ENCODE results near the gene OTOGL.
"Not testable (repeated sequence)": the region's sequence is repeated elsewhere in the genome, so short reads cannot be mapped to it uniquely, and the experiment has no call there.

Gene OTOGL

DNA sequence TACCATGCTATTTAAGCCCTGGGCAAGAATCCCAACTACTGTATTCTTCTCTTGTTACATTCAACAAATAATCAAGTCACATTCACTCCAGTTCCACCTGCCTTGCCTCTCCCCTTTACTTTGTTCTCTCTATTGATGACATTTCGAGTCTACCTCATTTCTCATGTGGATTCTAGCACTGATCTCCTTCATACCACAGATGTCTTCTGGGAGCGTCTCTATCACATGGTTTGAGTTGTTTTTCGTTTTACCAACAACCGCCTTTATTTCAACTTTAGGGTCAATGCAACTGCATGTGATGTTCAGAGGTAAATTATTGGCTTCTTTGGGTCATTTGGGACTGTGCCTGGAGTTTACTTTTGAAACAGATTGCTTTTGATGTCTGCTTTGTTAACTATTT lies 40.7 kb downstream of the OTOGL start:
- no peaks in the 10 kb centered on the region for H3K36me3 ChIP-seq (ENCODE audit: control insufficient read depth, insufficient read depth, low read length)
- no peak for DNase-seq (ENCODE audit: extremely low read depth, insufficient read length)
- TF ChIP-seq, protein P1, sequence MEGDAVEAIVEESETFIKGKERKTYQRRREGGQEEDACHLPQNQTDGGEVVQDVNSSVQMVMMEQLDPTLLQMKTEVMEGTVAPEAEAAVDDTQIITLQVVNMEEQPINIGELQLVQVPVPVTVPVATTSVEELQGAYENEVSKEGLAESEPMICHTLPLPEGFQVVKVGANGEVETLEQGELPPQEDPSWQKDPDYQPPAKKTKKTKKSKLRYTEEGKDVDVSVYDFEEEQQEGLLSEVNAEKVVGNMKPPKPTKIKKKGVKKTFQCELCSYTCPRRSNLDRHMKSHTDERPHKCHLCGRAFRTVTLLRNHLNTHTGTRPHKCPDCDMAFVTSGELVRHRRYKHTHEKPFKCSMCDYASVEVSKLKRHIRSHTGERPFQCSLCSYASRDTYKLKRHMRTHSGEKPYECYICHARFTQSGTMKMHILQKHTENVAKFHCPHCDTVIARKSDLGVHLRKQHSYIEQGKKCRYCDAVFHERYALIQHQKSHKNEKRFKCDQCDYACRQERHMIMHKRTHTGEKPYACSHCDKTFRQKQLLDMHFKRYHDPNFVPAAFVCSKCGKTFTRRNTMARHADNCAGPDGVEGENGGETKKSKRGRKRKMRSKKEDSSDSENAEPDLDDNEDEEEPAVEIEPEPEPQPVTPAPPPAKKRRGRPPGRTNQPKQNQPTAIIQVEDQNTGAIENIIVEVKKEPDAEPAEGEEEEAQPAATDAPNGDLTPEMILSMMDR (IDR thresholded peaks at IDR 0.05; ENCODE audit: insufficient read depth, low read length, poor library complexity, severe bottlenecking) = no peak
- no peak overlapping the region for H3K4me3 ChIP-seq (replicated peaks; ENCODE audit: low read depth, low read length)
- no peaks in the 10 kb centered on the region for H3K27me3 ChIP-seq (replicated peaks; ENCODE audit: control insufficient read depth, insufficient read depth, low read length)

DNA sequence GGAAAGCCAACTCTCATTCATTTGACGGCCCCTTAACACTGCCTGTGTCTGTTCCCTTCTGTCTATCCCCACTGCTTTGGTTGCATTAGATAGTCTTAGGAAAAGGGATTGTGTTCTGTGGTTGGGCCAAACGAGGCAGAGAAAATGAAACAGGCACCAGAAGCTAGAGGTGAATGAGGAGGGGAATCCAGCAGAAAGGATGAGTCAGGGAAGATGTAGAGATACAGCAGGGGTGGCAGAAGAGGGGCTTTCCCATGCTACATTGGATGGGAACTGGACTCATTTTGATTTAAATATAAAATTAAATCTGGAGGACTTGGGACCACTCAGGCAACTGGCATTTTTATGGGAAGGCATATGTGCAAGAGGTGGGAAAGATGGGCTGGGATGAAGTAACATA lies 43.3 kb downstream of the OTOGL start:
- TF ChIP-seq, protein P1 (IDR thresholded peaks at IDR 0.05; ENCODE audit: insufficient read depth, low read length, poor library complexity, severe bottlenecking) = no peak
- Histone ChIP-seq H3K4me3 (replicated peaks; ENCODE audit: low read depth, low read length) (no peak overlapping the region), H3K27me3 (replicated peaks; ENCODE audit: control insufficient read depth, insufficient read depth, low read length) (no peaks in the 10 kb centered on the region), H3K36me3 (ENCODE audit: control insufficient read depth, insufficient read depth, low read length) (no peaks in the 10 kb centered on the region)
- no peak for DNase-seq (ENCODE audit: extremely low read depth, insufficient read length)

DNA sequence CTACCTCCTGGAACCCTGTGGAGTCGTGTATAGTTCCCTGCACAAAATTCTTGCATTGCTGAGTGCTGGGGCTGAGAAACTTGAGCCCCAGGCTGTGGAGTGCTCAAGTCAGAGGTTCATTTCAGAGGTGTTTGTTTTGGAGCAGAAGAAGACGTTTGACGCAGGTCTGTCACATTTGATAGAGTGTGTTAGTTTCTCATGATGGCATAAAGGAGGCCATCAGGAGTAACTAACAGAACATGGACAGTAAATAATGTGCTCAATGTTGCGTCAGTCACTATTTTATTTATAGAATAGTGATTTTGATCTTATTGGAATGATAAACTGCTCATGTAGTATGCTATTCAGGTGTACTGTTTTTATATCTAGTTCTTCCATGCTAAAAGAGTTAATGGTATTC lies 44.2 kb downstream of the OTOGL start:
- Histone ChIP-seq H3K36me3 (ENCODE audit: control insufficient read depth, insufficient read depth, low read length) (no peaks in the 10 kb centered on the region), H3K4me3 (replicated peaks; ENCODE audit: low read depth, low read length) (no peak overlapping the region), H3K27me3 (replicated peaks; ENCODE audit: control insufficient read depth, insufficient read depth, low read length) (no peaks in the 10 kb centered on the region)
- no peak for DNase-seq (ENCODE audit: extremely low read depth, insufficient read length)
- TF ChIP-seq, protein P1 (IDR thresholded peaks at IDR 0.05; ENCODE audit: insufficient read depth, low read length, poor library complexity, severe bottlenecking) = no peak

DNA sequence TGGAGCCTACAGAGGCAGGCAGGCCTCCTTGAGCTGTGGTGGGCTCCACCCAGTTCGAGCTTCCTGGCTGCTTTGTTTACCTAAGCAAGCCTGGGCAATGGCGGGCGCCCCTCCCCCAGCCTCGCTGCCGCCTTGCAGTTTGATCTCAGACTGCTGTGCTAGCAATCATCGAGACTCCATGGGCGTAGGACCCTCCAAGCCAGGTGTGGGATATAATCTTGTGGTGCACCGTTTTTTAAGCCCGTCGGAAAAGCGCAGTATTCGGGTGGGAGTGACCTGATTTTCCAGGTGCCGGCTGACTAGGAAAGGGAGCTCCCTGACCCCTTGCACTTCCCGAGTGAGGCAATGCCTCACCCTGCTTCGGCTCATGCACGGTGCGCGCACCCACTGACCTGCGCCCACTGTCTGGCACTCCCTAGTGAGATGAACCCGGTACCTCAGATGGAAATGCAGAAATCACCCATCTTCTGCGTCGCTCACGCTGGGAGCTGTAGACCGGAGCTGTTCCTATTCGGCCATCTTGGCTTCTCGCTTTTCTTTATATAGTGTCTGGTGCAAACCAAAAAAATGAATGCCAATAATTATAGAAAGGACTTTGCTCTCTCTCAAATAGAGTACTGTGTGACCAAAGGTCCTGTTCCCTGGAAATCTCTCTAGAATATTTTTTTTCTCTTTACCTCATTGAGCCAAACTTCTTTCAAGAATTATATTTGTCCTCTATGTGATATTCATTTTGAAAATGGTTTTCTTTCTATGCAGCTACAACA lies 50.4 kb downstream of the OTOGL start:
- not testable (repeated sequence) for H3K36me3 ChIP-seq (ENCODE audit: control insufficient read depth, insufficient read depth, low read length); DNase-seq (ENCODE audit: extremely low read depth, insufficient read length); H3K4me3 ChIP-seq (replicated peaks; ENCODE audit: low read depth, low read length); H3K27me3 ChIP-seq (replicated peaks; ENCODE audit: control insufficient read depth, insufficient read depth, low read length)

DNA sequence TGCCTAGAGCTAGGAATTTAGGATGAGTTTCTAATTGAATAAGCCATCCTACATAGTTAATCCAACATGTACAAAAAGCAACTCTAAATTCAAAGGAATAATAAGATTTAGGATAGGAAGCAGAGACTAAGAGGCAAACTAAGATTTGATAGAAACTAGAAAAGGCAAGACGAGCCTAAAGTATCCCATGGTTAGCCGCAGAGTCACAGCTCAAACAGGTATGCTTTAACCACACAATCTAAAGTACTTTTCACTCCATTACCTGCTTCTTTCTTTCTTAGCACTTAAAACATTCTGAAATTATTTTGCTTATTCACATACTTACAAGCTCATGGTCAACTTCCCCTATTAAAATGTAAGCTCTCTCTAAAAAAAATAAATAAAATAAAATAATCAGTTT lies 51.8 kb downstream of the OTOGL start:
- DNase-seq (ENCODE audit: extremely low read depth, insufficient read length) = no peak
- TF ChIP-seq, protein P1 (IDR thresholded peaks at IDR 0.05; ENCODE audit: insufficient read depth, low read length, poor library complexity, severe bottlenecking) = no peak
- Histone ChIP-seq H3K27me3 (replicated peaks; ENCODE audit: control insufficient read depth, insufficient read depth, low read length) (no peaks in the 10 kb centered on the region), H3K36me3 (ENCODE audit: control insufficient read depth, insufficient read depth, low read length) (no peaks in the 10 kb centered on the region), H3K4me3 (replicated peaks; ENCODE audit: low read depth, low read length) (no peak overlapping the region)

DNA sequence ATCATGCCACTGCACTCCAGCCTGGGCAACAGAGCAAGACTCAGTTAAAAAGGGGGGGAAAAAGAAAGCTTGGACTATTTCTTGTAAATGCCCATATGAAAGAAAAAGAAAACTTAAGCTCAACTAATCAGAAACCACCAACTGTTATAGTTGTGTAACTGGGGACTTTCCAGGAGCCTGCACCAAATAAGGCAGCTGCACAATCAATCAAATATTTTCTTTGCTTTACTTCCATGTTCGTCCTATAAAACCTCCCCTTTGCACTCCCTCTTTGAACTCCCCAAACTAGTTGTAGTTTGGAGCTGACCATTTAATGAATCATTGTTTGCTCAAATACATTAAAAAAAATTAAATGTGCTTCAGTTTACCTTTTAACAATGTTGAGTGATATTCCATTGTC lies 54.9 kb downstream of the OTOGL start:
- no peak overlapping the region for H3K4me3 ChIP-seq (replicated peaks; ENCODE audit: low read depth, low read length)
- no peaks in the 10 kb centered on the region for H3K27me3 ChIP-seq (replicated peaks; ENCODE audit: control insufficient read depth, insufficient read depth, low read length)
- no peaks in the 10 kb centered on the region for H3K36me3 ChIP-seq (ENCODE audit: control insufficient read depth, insufficient read depth, low read length)
- TF ChIP-seq, protein P1 (IDR thresholded peaks at IDR 0.05; ENCODE audit: insufficient read depth, low read length, poor library complexity, severe bottlenecking) = no peak
- peak; percentile 6 for DNase-seq (ENCODE audit: extremely low read depth, insufficient read length)

Data from GM06990 (cell line).